Muscle layer of colon (tissue), 2 donors: ENCODE measurements around the gene ZMYM2.
"Not testable (repeated sequence)": the region's sequence is repeated elsewhere in the genome, so short reads cannot be mapped to it uniquely, and the experiment has no call there.

Experiments used
- H3K27ac ChIP-seq: one replicate; pipeline ENCODE4 v1.7.0; 2013; ENCODE audit warnings: low read depth, mild to moderate bottlenecking, low read length, moderate library complexity
- H3K27me3 ChIP-seq, 2 donors: one replicate each; pipeline ENCODE4 v1.7.0; 2013; ENCODE audit warnings: low read length in 2 of 2, mild to moderate bottlenecking in 2 of 2; ENCODE audit not compliant: insufficient read depth in 2 of 2, control insufficient read depth in 1 of 2
- H3K36me3 ChIP-seq: one replicate; pipeline ENCODE4 v1.7.0; 2013; ENCODE audit warnings: mild to moderate bottlenecking, low read length; ENCODE audit not compliant: insufficient read depth
- H3K4me1 ChIP-seq: one replicate; pipeline ENCODE4 v1.7.0; 2013; ENCODE audit warnings: mild to moderate bottlenecking, low read length; ENCODE audit not compliant: insufficient read depth
- H3K4me3 ChIP-seq, 2 donors: one replicate each; pipeline ENCODE4 v1.7.0; 2013; ENCODE audit warnings: low read length in 2 of 2, low read depth in 1 of 2, mild to moderate bottlenecking in 1 of 2, moderate library complexity in 1 of 2
- H3K9ac ChIP-seq: one replicate; pipeline ENCODE4 v1.7.0; 2013; ENCODE audit warnings: low read length
- H3K9me3 ChIP-seq: one replicate; pipeline ENCODE4 v1.7.0; 2013; ENCODE audit warnings: mild to moderate bottlenecking, low read length
- donor health status: abdominal sarcoma.
- donor health status: Adenocarcinoma of cecum.

Gene ZMYM2

GRCh38 chr13:20024702-20025101, 66.2 kb downstream of the ZMYM2 start:
- H3K4me3 ChIP-seq: no peak overlapping the region
- no peaks in the 10 kb centered on the region for H3K9me3 ChIP-seq
- no peaks in the 10 kb centered on the region for H3K4me1 ChIP-seq
- H3K36me3 ChIP-seq: peaks cover 14% of the 10 kb centered on the region
- no peak overlapping the region for H3K27ac ChIP-seq
- H3K9ac ChIP-seq: no peak overlapping the region
- no peaks in the 10 kb centered on the region for H3K27me3 ChIP-seq

GRCh38 chr13:20028953-20029352, 70.4 kb downstream of the ZMYM2 start:
- no peak overlapping the region for H3K27ac ChIP-seq
- no peaks in the 10 kb centered on the region for H3K27me3 ChIP-seq
- no peaks in the 10 kb centered on the region for H3K4me1 ChIP-seq
- H3K36me3 ChIP-seq: peaks cover 22% of the 10 kb centered on the region
- H3K4me3 ChIP-seq: no peak overlapping the region
- H3K9ac ChIP-seq: no peak overlapping the region
- no peaks in the 10 kb centered on the region for H3K9me3 ChIP-seq

GRCh38 chr13:20033486-20033885, 75.0 kb downstream of the ZMYM2 start:
- no peak overlapping the region for H3K9ac ChIP-seq

GRCh38 chr13:20035130-20035529, 76.6 kb downstream of the ZMYM2 start:
- peaks cover 40% of the 10 kb centered on the region for H3K36me3 ChIP-seq
- no peak overlapping the region for H3K4me3 ChIP-seq
- H3K27me3 ChIP-seq: no peaks in the 10 kb centered on the region
- no peaks in the 10 kb centered on the region for H3K4me1 ChIP-seq
- no peak overlapping the region for H3K9ac ChIP-seq
- H3K9me3 ChIP-seq: no peaks in the 10 kb centered on the region
- H3K27ac ChIP-seq: no peak overlapping the region

More at GRCh38 chr13:20033486-20033885, 75.0 kb downstream of the ZMYM2 start:
- no peak overlapping the region for H3K4me3 ChIP-seq
- H3K27ac ChIP-seq: no peak overlapping the region
- H3K36me3 ChIP-seq: peaks cover 35% of the 10 kb centered on the region
- no peaks in the 10 kb centered on the region for H3K27me3 ChIP-seq
- H3K4me1 ChIP-seq: no peaks in the 10 kb centered on the region
- no peaks in the 10 kb centered on the region for H3K9me3 ChIP-seq

- peaks cover 31% of the 10 kb centered on the region for H3K36me3 ChIP-seq
- no peak overlapping the region for H3K27ac ChIP-seq
- no peaks in the 10 kb centered on the region for H3K27me3 ChIP-seq
- no peak overlapping the region for H3K9ac ChIP-seq
- no peaks in the 10 kb centered on the region for H3K9me3 ChIP-seq
- H3K4me3 ChIP-seq: no peak overlapping the region
- no peaks in the 10 kb centered on the region for H3K4me1 ChIP-seq
Measured at GRCh38 chr13:20037908-20038307, 79.4 kb downstream of the ZMYM2 start.

GRCh38 chr13:20042603-20043002, 84.1 kb downstream of the ZMYM2 start:
- H3K36me3 ChIP-seq: peaks cover 13% of the 10 kb centered on the region
- not testable (repeated sequence) for H3K9ac ChIP-seq, H3K4me1 ChIP-seq, H3K27ac ChIP-seq, H3K27me3 ChIP-seq, H3K9me3 ChIP-seq, H3K4me3 ChIP-seq

- no peaks in the 10 kb centered on the region for H3K27me3 ChIP-seq
- H3K4me3 ChIP-seq: no peak overlapping the region
- no peaks in the 10 kb centered on the region for H3K4me1 ChIP-seq
- no peak overlapping the region for H3K9ac ChIP-seq
- peaks cover 10% of the 10 kb centered on the region for H3K36me3 ChIP-seq
- H3K27ac ChIP-seq: no peak overlapping the region
- no peaks in the 10 kb centered on the region for H3K9me3 ChIP-seq
Measured at GRCh38 chr13:20043207-20043925, 84.8 kb downstream of the ZMYM2 start.

- Histone ChIP-seq H3K9me3 (no peaks in the 10 kb centered on the region), H3K27me3 (no peaks in the 10 kb centered on the region), H3K4me1 (no peaks in the 10 kb centered on the region), H3K36me3 (peaks cover 7% of the 10 kb centered on the region), H3K27ac (no peak overlapping the region), H3K9ac (no peak overlapping the region), H3K4me3 (no peak overlapping the region)
Measured at GRCh38 chr13:20044086-20044485, 85.6 kb downstream of the ZMYM2 start.

GRCh38 chr13:20045950-20046548, 87.5 kb downstream of the ZMYM2 start:
- Histone ChIP-seq H3K4me1 (peaks cover 5% of the 10 kb centered on the region), H3K4me3 (no peak overlapping the region), H3K36me3 (peaks cover 6% of the 10 kb centered on the region), H3K27me3 (no peaks in the 10 kb centered on the region), H3K27ac (no peak overlapping the region), H3K9me3 (no peaks in the 10 kb centered on the region), H3K9ac (no peak overlapping the region)

- H3K9ac ChIP-seq: no peak overlapping the region
- no peaks in the 10 kb centered on the region for H3K36me3 ChIP-seq
- no peaks in the 10 kb centered on the region for H3K27me3 ChIP-seq
- peaks cover 5% of the 10 kb centered on the region for H3K4me1 ChIP-seq
- H3K9me3 ChIP-seq: no peaks in the 10 kb centered on the region
- no peak overlapping the region for H3K4me3 ChIP-seq
- H3K27ac ChIP-seq: no peak overlapping the region
Measured at GRCh38 chr13:20049558-20050473, 91.3 kb downstream of the ZMYM2 start.

GRCh38 chr13:20051366-20051765, 92.8 kb downstream of the ZMYM2 start:
- peaks cover 5% of the 10 kb centered on the region for H3K4me1 ChIP-seq
- H3K4me3 ChIP-seq: no peak overlapping the region
- no peak overlapping the region for H3K27ac ChIP-seq
- no peaks in the 10 kb centered on the region for H3K9me3 ChIP-seq
- no peaks in the 10 kb centered on the region for H3K27me3 ChIP-seq
- H3K9ac ChIP-seq: no peak overlapping the region
- peaks cover 2% of the 10 kb centered on the region for H3K36me3 ChIP-seq
